GM23338 (cell line): ENCODE data around the gene GNG4. TPM values are rescaled to one million over a fixed set of nuclear protein-coding genes. Genes with fewer than 3 reads are reported as not detected.
"Not testable (repeated sequence)": the region's sequence is repeated elsewhere in the genome, so short reads cannot be mapped to it uniquely, and the experiment has no call there.

Experiments used
- ATAC-seq: fragments of 200-7000 bp; cut with Tn5 transposase; 3 replicates; pipeline ENCODE4 v1.9.1; 2020
- DNase-seq: peaks from one replicate; pipeline ENCODE4 v3.0.0-alpha.2; 2015; ENCODE audit warnings: low spot score
- H2AFZ ChIP-seq: fragments of 200-600 bp; sonication (generic); 2 replicates; pipeline ENCODE4 v1.8.0; 2016; ENCODE audit warnings: antibody characterized with exemption, mild to moderate bottlenecking, moderate library complexity
- H3F3A ChIP-seq: fragments of 200-600 bp; sonication (generic); replicated peaks from 2 replicates; pipeline ENCODE4 v1.8.0; 2017; ENCODE audit warnings: antibody characterized with exemption, mixed run types, low read depth
- H3K27ac ChIP-seq: fragments of 200-600 bp; sonication (generic); 2 replicates; pipeline ENCODE4 v1.6.1; 2016; ENCODE audit warnings: low read depth
- H3K27me3 ChIP-seq: fragments of 200-600 bp; sonication (generic); 2 replicates; pipeline ENCODE4 v1.8.0; 2016; ENCODE audit warnings: mild to moderate bottlenecking, mixed run types, moderate library complexity; ENCODE audit not compliant: insufficient read depth
- H3K36me3 ChIP-seq: fragments of 200-600 bp; sonication (generic); 2 replicates; pipeline ENCODE4 v1.8.0; 2016; ENCODE audit warnings: mild to moderate bottlenecking; ENCODE audit not compliant: insufficient read depth
- H3K4me1 ChIP-seq: fragments of 200-600 bp; sonication (generic); 2 replicates; pipeline ENCODE4 v1.8.0; 2016; ENCODE audit warnings: mild to moderate bottlenecking, moderate library complexity; ENCODE audit not compliant: insufficient read depth
- H3K4me2 ChIP-seq: fragments of 200-600 bp; sonication (generic); 2 replicates; pipeline ENCODE4 v1.7.1; 2017; ENCODE audit warnings: mixed run types
- H3K4me3 ChIP-seq: fragments of 200-600 bp; sonication (generic); 2 replicates; pipeline ENCODE4 v1.6.1; 2016; ENCODE audit warnings: mixed run types
- H3K79me2 ChIP-seq: fragments of 200-600 bp; sonication (generic); replicated peaks from 2 replicates; pipeline ENCODE4 v1.8.0; 2017; ENCODE audit warnings: mild to moderate bottlenecking; ENCODE audit not compliant: insufficient read depth
- H3K9me2 ChIP-seq: fragments of 200-600 bp; sonication (generic); 2 replicates; pipeline ENCODE4 v1.8.0; 2017; ENCODE audit not compliant: insufficient read depth
- H4K20me1 ChIP-seq: fragments of 200-600 bp; sonication (generic); replicated peaks from 2 replicates; pipeline ENCODE4 v1.8.0; 2017; ENCODE audit warnings: mild to moderate bottlenecking; ENCODE audit not compliant: insufficient read depth
- H3K27ac Mint-ChIP-seq: 2 replicates; pipeline ENCODE4 v1.8.0; 2020; ENCODE audit warnings: inconsistent platforms, mild to moderate bottlenecking, moderate library complexity, mixed read lengths
- H3K27me3 Mint-ChIP-seq: 3 replicates; pipeline ENCODE4 v1.8.0; 2022; ENCODE audit warnings: low read depth, mild to moderate bottlenecking, moderate library complexity, mixed read lengths, inconsistent platforms; ENCODE audit not compliant: insufficient read depth, poor library complexity
- H3K36me3 Mint-ChIP-seq: 3 replicates; pipeline ENCODE4 v1.8.0; 2021; ENCODE audit warnings: low read depth, mild to moderate bottlenecking, inconsistent platforms, moderate library complexity, mixed read lengths
- H3K4me1 Mint-ChIP-seq: 3 replicates; pipeline ENCODE4 v1.8.0; 2020; ENCODE audit warnings: mild to moderate bottlenecking, inconsistent platforms, mixed read lengths
- H3K4me3 Mint-ChIP-seq: 3 replicates; pipeline ENCODE4 v1.8.0; 2021; ENCODE audit warnings: moderate library complexity, mild to moderate bottlenecking, inconsistent platforms, mixed read lengths
- H3K9me3 Mint-ChIP-seq: 3 replicates; pipeline ENCODE4 v1.8.0; 2020; ENCODE audit warnings: moderate library complexity, mild to moderate bottlenecking, inconsistent platforms, mixed read lengths
- CTCF ChIP-seq, 2 experiments: fragments of 200-600 bp in 1 of 2; sonication (generic) in 1 of 2; conservative IDR thresholded peaks; 2 replicates each; pipeline versions ENCODE4 v1.5.1 to v1.6.1; 2016 to 2017; ENCODE audit warnings: antibody characterized with exemption in 2 of 2, low read depth in 2 of 2, mild to moderate bottlenecking in 2 of 2, moderate library complexity in 1 of 2
- ETS1 ChIP-seq: IDR thresholded peaks from 2 replicates; pipeline ENCODE4 v1.6.1; 2016; ENCODE audit warnings: antibody characterized with exemption
- EZH2phosphoT487 ChIP-seq: fragments of 200-600 bp; sonication (generic); IDR thresholded peaks from one replicate; pipeline ENCODE4 v1.8.1; 2018; ENCODE audit warnings: antibody characterized with exemption; ENCODE audit not compliant: unreplicated experiment
- JUNB ChIP-seq: IDR thresholded peaks from one replicate; pipeline ENCODE4 v1.6.1; 2016; ENCODE audit warnings: antibody characterized with exemption; ENCODE audit not compliant: unreplicated experiment
- NANOG ChIP-seq: IDR thresholded peaks from 2 replicates; pipeline ENCODE4 v1.6.1; 2016; ENCODE audit warnings: antibody characterized with exemption, borderline replicate concordance
- ZNF114 ChIP-seq: fragments of 250-450 bp; sonication (Bioruptor Pico); IDR thresholded peaks from 2 replicates; pipeline ENCODE4 v1.5.0; 2020; ENCODE audit warnings: mild to moderate bottlenecking, moderate library complexity
- ZNF462 ChIP-seq: fragments of 250-450 bp; sonication (Bioruptor Pico); IDR thresholded peaks from 2 replicates; pipeline ENCODE4 v1.5.0; 2020; ENCODE audit warnings: mild to moderate bottlenecking, moderate library complexity
- polyA plus RNA-seq: library from polyadenylated mRNA; unstranded; fragments of >200 nt; fragmentation: Nextera tagmentation; extraction: Ambion mirVana; gene quantifications from 2 replicates; pipeline ENCODE4 v1.2.1, GENCODE V29; 2016
- total RNA-seq: library from RNA; depleted of rRNA; stranded (reverse); fragments of >200 nt; shearing (Covaris generic); gene quantifications from 2 replicates; pipeline ENCODE4 v1.2.3, GENCODE V29; 2014

GNG4 gene
- total and polyA plus RNA-seq, 2 experiments from 2014 or later, result 40.2 to 49.2 TPM

GRCh38 chr1:235647537-235647936, 2.0 kb downstream of the GNG4 start:
- Histone ChIP-seq H3K27me3 (peaks cover 14% of the 10 kb centered on the region), H4K20me1 (peaks cover 13% of the 10 kb centered on the region; the same call in 1 of the 2 replicates), H3K4me3 (peak overlapping the region; percentile 86; the same call in 1 of the 2 replicates), H3K4me2 (peak overlapping the region; percentile 97; the same call in 1 of the 2 replicates), H3K79me2 (peaks cover 59% of the 10 kb centered on the region), H3K4me1 (peaks cover 42% of the 10 kb centered on the region)
- not testable (repeated sequence) for H3K9me3 Mint-ChIP-seq, ATAC-seq, H3F3A ChIP-seq, DNase-seq, H3K27ac Mint-ChIP-seq, H3K36me3 ChIP-seq, H2AFZ ChIP-seq, H3K36me3 Mint-ChIP-seq, H3K9me2 ChIP-seq, H3K27ac ChIP-seq
- Mint-ChIP-seq H3K4me1 (peaks cover 60% of the 10 kb centered on the region), H3K4me3 (peak overlapping the region; percentile 87; the same call in 1 of the 3 replicates), H3K27me3 (peaks cover 31% of the 10 kb centered on the region)

GRCh38 chr1:235646463-235646862, 3.1 kb downstream of the GNG4 start:
- H3K9me3 Mint-ChIP-seq, result no peaks in the 10 kb centered on the region

More at GRCh38 chr1:235646463-235646862, 3.1 kb downstream of the GNG4 start:
- Histone ChIP-seq H3K4me1 (peaks cover 45% of the 10 kb centered on the region), H3K4me2 (no peak overlapping the region), H3F3A (peaks cover 3% of the 10 kb centered on the region; the same call in 1 of the 2 replicates), H3K27me3 (peaks cover 3% of the 10 kb centered on the region), H3K79me2 (peaks cover 68% of the 10 kb centered on the region), H3K4me3 (no peak overlapping the region), H4K20me1 (peaks cover 17% of the 10 kb centered on the region), H3K36me3 (no peaks in the 10 kb centered on the region), H3K9me2 (peaks cover 3% of the 10 kb centered on the region; the same call in 1 of the 2 replicates), H3K27ac (no peak overlapping the region), H2AFZ (no peak overlapping the region)
- no peaks in the 10 kb centered on the region; the same call in 2 of the 3 replicates for H3K36me3 Mint-ChIP-seq
- no peak overlapping the region for H3K27ac Mint-ChIP-seq
- no peak overlapping the region for H3K4me3 Mint-ChIP-seq
- ATAC-seq, result no peak
- no peak for TF ChIP-seq NANOG
- no peak for TF ChIP-seq EZH2phosphoT487
- TF ChIP-seq CTCF (conservative IDR thresholded peaks at IDR 0.05; ENCODE audit: low read depth in 2 of 2), result no peak
- TF ChIP-seq ZNF114 (CRISPR knock-in tag), result no peak
- TF ChIP-seq ETS1, result no peak
- TF ChIP-seq ZNF462, result no peak
- no peak for TF ChIP-seq JUNB
- peaks cover 68% of the 10 kb centered on the region for H3K4me1 Mint-ChIP-seq
- DNase-seq, result no peak
- H3K27me3 Mint-ChIP-seq, result peaks cover 25% of the 10 kb centered on the region
